C1 segment of cervical spinal cord (tissue), 14 donors: ENCODE measurements around the gene TMEM74B.

Experiments
- DNase-seq, 14 donors: peaks; one replicate each; lab custom pipeline; 2025; lab: John Stamatoyannopoulos, UW

The TMEM74B gene

GRCh38 chr20:1205802-1206201, 21.0 kb upstream of the TMEM74B start:
- DNase-seq = no peak

DNA sequence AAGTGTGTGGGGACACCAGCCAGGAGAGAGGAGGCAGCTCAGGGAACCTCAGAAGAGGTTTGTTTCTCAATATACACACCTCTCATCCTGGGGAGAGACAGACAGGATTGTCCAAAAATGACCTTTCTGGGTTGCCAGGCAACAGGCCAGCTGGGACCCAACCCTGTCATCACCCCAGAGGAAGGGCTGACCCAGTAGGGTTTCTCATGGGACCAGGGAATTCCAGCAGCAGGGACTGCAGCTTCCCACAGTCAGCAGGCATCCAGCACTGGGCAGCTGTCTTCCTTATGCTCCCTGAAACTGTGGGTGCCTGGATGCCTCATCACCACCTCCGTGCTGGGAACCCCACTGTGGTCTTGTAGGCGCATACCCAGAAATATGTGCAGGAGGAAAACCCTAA, 19.8 kb upstream of the TMEM74B start:
- no peak for DNase-seq

DNA sequence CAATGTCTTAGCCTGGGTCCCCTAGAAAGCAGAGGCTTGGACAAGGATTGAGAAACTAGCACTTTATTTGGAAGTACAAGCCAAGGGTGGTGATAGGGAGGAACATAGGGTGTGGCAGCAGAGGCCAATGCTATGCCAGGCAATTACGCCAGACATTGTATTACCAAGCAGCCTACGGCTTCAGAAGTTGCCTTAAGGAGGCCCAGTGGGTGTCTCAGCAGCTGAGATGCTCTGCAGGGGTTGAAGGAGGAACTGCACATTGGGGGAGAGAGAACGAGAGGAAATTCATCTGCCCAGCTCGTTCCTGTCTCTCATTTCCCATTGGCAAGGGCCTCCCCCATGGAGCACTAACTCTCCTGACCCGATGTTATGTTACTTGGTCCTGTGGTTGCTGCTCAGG, 19.3 kb upstream of the TMEM74B start:
- DNase-seq = no peak

- DNase-seq = no peak
Measured at GRCh38 chr20:1203630-1204029, 18.8 kb upstream of the TMEM74B start.

DNA sequence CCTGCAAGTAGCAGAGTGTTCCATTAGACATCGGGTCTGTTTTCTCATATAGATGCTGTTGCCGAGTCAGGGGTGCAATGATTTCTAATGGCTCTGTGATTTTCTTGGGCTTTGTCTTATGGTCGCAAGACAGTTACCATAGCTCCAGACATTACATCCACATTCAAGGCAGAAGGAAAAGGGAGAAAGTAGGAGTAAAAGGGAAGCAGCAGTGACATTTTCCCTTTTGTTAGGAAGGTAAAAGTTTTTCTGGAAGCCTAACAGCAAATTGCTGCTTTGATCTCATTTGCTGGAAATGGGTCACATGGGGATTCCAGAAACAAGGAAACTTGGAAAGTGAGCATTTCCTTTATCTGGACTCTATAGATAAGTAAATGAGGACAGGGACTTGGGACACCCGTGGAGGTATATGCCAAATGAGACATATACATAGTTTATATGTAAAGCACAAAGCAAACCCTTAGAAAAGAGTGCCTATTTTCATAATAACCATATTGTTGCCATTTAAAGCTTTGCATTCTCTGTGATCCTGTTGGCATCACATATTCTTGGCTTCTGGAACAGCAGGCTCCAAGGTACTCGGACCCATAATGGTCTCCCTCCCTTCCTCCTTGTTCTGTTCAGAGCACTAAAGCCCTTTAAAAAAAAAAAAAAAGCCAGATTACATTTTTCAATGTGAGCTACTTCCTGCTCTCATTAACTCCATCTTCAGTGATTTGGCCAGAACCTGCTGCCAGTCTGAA, 18.2 kb upstream of the TMEM74B start, which contains the start of gene C20orf202:
C20orf202 (plus strand) TSS at position 693 of the 743 bp plus-strand sequence. CDS start 132 bp downstream, outside the sequence.
- no peak for DNase-seq

DNA sequence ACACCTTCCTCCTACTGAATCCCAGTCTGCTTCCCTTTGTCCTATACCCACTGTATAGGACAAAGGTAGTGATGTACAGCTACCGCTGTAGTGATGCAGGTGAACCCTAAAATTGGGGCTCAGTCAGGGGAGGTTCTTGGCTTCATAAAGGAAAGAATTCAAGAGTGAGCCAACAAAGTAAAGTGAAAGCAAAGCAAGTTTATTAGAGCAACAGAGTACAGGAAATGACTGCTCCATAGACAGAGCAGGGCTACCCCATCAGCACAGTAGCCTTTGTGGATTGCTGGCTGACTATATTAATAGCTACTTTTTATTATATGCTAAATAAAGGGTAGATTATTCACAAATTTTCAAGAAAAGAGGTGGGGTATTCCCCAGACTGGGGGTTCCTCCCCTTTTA, 15.2 kb upstream of the TMEM74B start:
- DNase-seq = no peak

DNA sequence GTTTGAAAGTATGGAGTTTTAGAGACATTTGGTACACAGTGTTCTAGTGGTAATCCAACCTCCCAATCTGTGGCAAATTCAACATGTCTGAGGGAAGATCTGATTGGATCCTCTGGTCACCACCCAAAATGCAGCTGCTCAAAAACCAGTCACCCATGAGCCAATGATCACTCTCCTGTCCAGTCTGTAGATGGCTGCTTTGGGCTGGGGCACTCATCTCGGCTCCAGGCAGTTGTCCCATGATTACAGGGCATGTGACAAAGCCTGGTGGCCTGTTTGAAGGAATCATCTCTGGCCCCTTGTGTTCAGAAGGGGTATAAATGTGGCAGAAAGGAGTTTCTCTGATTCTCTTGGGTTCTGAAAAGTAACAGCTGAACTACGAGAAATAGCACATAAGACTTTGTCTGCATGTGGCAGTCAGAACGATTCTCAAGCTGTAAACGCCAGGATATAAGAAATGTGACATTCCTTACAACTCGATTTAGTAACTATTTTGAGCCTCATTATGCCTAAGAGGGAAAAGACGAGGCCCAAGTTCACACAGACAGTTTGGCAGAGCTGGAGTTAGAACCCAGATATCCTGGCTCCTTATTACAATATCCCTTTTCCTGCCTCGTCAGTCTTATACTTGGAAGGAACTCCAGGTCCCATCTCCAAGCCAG, 14.6 kb upstream of the TMEM74B start:
- DNase-seq = no peak

- DNase-seq = no peak
Measured at GRCh38 chr20:1198751-1199150, 14.0 kb upstream of the TMEM74B start.

DNA sequence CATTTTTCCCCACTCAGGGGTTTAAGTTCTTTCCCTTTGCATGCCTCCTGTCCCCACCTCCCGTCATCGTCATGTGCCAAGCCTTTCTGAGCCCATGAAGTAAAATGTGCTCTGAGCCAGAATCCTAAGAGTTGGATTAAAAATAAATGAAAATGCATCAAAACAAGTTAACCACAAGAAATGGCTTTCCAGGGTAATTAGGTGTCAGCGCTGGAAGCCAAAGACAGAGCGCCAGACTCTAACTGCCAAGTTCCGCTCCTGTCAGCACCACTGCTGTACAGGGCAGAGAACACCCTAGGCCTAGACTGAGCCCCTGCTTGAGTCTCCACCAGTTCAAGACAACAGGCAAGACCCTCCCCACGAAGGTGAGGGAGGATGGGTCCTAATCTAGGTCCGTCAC, 13.0 kb upstream of the TMEM74B start:
- no peak for DNase-seq

DNA sequence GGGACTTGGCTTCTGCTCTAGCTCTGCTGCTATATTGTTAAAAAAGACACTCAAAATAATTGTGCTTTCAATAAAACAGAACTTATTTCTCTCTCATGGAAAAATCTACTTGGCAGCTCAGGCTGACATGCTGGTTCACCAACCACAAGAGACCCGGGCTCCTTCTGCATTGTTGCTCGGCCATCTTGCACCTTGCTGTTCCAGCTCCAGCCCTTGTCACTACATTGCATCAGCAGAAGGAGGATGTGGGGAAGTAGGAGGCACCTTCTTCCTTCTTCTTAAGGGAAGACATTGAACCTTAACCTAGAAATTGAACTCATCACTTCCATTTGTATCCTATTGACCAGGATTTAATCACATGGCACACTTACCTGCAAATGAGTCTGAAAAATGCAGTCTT, 11.9 kb upstream of the TMEM74B start:
- no peak for DNase-seq

DNA sequence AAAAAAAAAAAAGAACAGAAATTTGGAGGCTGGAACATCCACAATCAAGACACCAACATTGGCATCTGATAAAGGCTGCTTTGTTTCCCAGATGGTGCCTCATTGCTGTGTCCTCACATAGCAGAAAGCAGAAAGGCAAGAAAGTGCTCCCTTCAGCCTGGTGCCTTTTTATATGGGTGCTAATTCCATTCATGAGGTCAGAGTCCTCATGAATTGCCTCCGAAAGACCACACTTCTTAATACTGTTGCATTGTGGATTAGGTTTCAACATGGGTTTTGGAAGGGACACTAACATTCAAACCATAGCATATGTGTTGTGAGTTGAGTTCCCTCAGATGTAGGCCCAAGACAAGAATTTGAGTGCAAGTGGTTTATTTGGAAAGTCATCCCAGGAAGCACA, 10.4 kb upstream of the TMEM74B start:
- DNase-seq = no peak

DNA sequence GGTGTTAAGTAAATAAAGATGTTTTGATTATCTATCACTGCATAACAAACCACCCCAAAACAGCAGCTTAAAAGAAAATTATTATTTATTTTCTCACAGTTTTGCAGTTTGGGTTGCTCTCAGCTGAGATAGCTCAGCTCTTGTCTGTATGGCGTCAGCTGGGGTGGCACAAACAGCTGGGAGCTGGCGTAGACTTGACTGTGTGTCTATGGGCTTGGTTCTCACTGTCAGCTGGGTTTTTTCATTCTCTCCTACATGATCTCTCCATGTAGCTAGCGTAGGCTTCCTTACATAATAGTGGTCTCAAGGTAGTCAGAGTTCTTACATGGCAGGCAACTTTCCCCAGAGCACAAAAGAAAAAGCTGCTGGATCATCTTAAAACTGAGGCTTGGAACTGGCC, 6.5 kb upstream of the TMEM74B start:
- no peak for DNase-seq

DNA sequence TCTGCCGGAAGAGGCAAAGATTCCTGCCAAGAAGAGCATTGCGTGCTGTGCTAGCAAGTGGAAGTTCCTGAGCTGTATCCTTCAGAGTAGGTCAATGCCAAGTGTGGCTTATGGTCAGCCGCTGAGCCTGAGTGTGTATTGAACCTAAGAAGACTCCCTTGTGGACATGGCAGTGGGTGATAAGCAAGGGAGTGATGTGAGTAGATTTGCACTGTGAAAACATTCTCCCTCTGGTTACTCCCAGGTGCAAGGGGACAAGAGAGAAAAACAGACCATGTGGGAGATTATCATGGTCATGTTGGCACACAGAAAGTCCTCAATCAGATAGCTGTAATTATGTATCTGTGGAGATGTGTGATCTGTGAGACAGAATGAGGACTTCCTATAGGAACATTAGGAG, 6.1 kb upstream of the TMEM74B start:
- no peak for DNase-seq

DNA sequence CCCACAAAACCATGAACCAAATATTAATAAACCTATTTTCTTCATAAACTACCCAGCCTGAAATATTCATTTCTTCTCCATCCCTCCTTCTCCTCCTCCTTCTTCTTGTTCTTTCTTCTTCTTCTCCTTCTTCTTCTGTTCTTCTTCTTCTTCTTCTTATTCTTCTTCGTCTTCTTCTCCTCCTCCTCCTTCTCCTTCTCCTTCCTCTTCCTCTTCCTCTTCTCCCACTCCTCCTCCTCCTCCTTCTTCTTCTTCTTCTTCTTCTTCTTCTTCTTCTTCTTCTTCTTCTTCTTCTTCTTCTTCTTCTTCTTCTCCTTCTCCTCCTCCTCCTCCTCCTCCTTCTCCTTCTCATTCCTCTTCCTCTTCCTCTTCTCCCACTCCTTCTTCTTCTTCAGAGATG, 5.0 kb upstream of the TMEM74B start:
- DNase-seq = no peak

DNA sequence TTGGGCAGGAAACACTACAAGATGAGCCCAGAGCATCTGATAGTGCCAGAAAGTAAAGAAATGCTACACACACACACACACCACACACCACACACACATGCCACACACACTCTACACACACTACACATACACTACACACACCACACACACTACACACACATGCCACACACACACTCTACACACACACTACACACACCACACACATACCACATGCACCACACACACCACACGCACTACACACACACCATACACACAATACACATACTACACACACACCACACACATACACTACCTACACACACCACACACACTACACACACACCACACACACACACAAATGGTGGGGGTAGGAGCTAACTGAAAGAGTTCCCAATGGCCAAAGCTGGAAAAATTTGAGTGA, 3.6 kb upstream of the TMEM74B start:
- DNase-seq = no peak

DNA sequence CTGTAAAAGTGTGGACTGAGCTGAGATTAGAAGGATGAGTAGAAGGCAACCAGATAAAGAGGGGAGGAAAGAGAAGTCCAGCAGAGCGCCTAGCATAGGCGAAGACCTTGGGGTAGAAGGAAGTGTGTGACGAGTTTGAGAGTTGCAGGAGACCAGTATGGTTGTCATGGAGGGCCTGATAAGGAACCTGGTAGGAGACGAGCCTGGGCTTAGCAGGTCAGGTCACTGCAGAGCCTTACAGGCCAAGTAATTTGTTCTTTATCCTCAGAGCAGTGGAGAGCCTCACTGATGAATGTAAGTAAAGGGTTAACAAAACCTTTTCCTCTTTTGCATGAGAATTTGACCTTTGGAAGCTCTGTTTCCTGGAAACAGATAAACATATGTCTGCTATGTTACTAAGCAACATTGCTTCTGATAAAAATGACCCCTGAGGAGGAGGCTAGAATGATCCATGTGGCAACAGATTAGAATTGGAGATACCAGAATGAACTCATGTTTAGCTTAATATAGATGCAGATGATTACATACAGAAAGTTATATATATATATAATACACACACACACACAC, 2.9 kb upstream of the TMEM74B start:
- no peak for DNase-seq

DNA sequence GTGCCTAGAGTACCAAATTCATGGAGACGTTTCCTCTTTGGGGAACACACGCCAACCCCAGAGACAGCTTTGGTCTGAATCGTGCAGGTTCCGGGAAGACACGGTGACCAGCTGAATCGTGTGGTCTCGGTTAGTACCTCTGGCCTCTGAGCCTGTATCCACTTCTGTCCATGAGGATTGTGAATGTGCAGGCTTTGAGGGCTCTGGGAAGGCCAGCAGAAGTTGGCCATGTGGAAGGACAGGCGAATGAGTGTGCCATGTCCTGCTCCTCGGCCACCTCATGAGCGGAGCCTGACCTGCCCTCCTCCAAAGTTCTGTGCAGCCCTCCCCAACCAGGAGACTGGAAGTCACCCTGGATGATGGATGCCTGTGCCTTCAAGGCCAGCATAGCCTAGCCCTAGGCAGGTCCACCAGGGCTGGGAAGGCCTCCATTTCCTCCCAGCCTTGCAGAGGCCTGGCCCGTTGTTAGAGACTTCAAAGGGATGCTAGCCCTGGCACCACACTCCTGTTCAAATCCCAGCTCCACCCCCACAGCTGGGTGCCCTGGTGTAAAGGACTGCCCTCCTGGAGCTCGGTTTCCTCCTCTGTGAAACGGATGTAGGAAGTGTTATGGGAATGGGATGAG, 1.7 kb upstream of the TMEM74B start:
- no peak for DNase-seq

DNA sequence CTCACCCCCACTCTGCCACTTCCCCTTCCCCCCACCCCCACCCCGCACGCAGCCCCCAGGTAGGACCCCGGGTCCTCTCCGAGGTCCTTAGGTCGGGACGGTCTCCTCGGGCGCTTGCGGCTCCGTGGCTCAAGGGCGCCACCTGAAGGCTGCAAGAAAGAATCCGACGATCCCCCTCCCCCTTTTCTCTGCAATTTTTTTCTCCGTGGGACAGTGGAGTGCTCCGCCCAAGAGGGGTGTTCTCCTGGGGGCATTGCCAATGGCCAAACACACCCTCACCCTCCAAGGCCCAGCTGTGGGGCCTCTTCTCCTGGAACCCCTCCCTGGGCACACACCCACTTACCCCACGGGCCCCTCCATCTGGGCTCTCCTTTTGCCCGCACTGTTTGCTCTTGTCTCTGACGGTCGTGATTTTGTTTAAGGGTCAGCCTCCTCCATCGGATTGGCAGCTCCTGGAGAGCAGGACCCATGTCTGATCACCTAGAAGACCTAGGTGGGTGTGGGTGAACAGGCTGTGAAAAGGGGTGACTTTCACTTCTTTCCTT, 1.1 kb upstream of the TMEM74B start:
- no peak for DNase-seq

- DNase-seq = no peak
Measured at GRCh38 chr20:1185316-1185741, 548 bp upstream of the TMEM74B start.

- no peak for DNase-seq
Measured at GRCh38 chr20:1184260-1184637, 532 bp downstream of the TMEM74B start.

- DNase-seq = no peak
Measured at GRCh38 chr20:1183153-1183552, 1.6 kb downstream of the TMEM74B start.

DNA sequence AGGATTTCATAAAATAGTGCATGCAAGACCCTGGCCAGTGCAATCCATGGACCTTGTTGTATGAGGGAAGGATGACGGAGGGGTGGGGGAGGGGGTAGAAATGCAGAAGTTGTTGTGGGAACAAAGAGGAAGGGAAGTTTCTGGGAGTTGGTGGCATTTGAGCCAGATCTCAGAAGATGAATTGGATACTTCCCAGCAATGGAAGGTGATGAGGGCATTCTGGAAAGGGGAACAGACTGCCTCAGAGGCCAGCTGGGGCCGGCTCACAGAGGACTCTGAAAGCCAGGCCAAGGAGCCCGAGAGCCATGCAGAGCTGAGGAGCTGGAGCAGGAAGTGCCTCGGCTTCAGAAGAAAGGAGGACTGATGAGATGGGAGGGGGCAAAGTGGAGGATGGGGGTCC, 2.7 kb downstream of the TMEM74B start:
- DNase-seq = no peak
